ENCODE measurements around the gene GTF2H2C. TPM values are rescaled to one million over a fixed set of nuclear protein-coding genes. Genes with fewer than 3 reads are reported as not detected.

GTF2H2C gene
- total and polyA plus RNA-seq, 2 of the 4 experiments (the other 2 are of a cell fraction), result 16.9 to 32.8 TPM

- TF ChIP-seq POLR2A (IDR thresholded peaks at IDR 0.05; ENCODE audit: low read depth, low read length), result no peak
These were observed 29.2 kb upstream of the GTF2H2C start (continued) for GRCh38 chr5:69530561-69531405.

DNA sequence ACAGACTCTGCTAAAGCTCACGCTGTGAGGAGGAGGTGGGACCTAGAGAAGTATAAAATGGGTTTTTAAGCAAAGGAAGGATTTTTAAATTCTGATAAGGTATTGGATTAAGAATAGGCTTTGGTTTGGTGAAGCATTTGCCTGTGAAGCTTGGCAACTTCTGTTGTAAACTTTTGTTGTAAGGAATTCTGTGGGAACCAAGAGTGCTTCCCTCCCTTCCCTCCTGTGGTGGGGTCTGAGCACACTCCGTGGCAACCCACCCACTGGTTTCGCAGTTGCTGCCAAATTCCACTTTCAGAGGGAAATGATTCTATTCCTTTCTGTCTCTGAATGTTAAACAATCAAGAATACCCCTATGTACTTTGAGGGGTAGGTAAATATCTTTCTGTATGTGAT, 28.6 kb upstream of the GTF2H2C start:
- no peak overlapping the region for H3K4me2 ChIP-seq (ENCODE audit: low read depth, low read length)
- TF ChIP-seq MAFK (IDR thresholded peaks at IDR 0.05; ENCODE audit: low read depth, low read length) (no peak), CHD1 (IDR thresholded peaks at IDR 0.05; ENCODE audit: low read depth, low read length) (no peak), FOS (IDR thresholded peaks at IDR 0.05; ENCODE audit: low read depth, low read length) (no peak), MXI1 (IDR thresholded peaks at IDR 0.05; ENCODE audit: borderline replicate concordance, low read depth, low read length) (no peak), RFX5 (IDR thresholded peaks at IDR 0.05; ENCODE audit: low read depth, low read length) (no peak), POLR2A (IDR thresholded peaks at IDR 0.05; ENCODE audit: low read depth, low read length) (no peak), RAD21 (IDR thresholded peaks at IDR 0.05; ENCODE audit: low read length) (no peak), MAZ (IDR thresholded peaks at IDR 0.05; ENCODE audit: borderline replicate concordance, low read depth, low read length) (no peak), CEBPB (IDR thresholded peaks at IDR 0.05; ENCODE audit: low read depth, low read length) (no peak), NFE2L2 (IDR thresholded peaks at IDR 0.05; ENCODE audit: low read depth, low read length) (no peak), BHLHE40 (IDR thresholded peaks at IDR 0.05; ENCODE audit: low read depth, low read length) (no peak)
- TF ChIP-seq, protein P1, sequence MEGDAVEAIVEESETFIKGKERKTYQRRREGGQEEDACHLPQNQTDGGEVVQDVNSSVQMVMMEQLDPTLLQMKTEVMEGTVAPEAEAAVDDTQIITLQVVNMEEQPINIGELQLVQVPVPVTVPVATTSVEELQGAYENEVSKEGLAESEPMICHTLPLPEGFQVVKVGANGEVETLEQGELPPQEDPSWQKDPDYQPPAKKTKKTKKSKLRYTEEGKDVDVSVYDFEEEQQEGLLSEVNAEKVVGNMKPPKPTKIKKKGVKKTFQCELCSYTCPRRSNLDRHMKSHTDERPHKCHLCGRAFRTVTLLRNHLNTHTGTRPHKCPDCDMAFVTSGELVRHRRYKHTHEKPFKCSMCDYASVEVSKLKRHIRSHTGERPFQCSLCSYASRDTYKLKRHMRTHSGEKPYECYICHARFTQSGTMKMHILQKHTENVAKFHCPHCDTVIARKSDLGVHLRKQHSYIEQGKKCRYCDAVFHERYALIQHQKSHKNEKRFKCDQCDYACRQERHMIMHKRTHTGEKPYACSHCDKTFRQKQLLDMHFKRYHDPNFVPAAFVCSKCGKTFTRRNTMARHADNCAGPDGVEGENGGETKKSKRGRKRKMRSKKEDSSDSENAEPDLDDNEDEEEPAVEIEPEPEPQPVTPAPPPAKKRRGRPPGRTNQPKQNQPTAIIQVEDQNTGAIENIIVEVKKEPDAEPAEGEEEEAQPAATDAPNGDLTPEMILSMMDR (conservative IDR thresholded peaks at IDR 0.05; ENCODE audit: low read depth, low read length), result no peak
- no peak overlapping the region for H2AK5ac ChIP-seq (ENCODE audit: low read depth, low read length)
- H3K9me3 ChIP-seq (ENCODE audit: control insufficient read depth, insufficient read depth, low read length), result no peaks in the 10 kb centered on the region
- no peaks in the 10 kb centered on the region for H3K79me1 ChIP-seq (ENCODE audit: low read depth in 1 of 2, low read length in 2 of 2)
- no peak overlapping the region for H3K27ac ChIP-seq (ENCODE audit: insufficient read depth, low read length)
- H3K27me3 ChIP-seq (ENCODE audit: control insufficient read depth, insufficient read depth, low read length), result peaks cover 25% of the 10 kb centered on the region
- H3K4ac ChIP-seq (ENCODE audit: low read depth, low read length), result no peak overlapping the region
- dilution Hi-C loops (cut with HindIII; ENCODE audit: low sequenced_read_pairs, unreplicated experiment) (no loop called here), in situ Hi-C loops (cut with MboI; ENCODE audit: low sequenced_read_pairs) (no loop called here), intact Hi-C loops (cut with micrococcal nuclease) (no loop called here)
- WGBS, 2 experiments (ENCODE audit: extremely low coverage in 2 of 2, insufficient read length in 1 of 2), result no CpG with 5 or more reads among the region's 3 CpGs
- no peak overlapping the region for H3K23ac ChIP-seq (ENCODE audit: low read depth, low read length)
- no peak overlapping the region for H3K9ac ChIP-seq (ENCODE audit: low read depth, low read length)
- H3K4me3 ChIP-seq (ENCODE audit: insufficient read depth, low read depth, low read length), result no peak overlapping the region
- no peaks in the 10 kb centered on the region for H3K9me1 ChIP-seq (ENCODE audit: insufficient read depth, low read length)
- no peak overlapping the region for H2BK20ac ChIP-seq (ENCODE audit: low read depth, low read length)
- no peak overlapping the region for H2BK15ac ChIP-seq (ENCODE audit: low read depth, low read length)
- H4K20me1 ChIP-seq (ENCODE audit: insufficient read depth, low read length), result no peaks in the 10 kb centered on the region
- no peak overlapping the region for H4K91ac ChIP-seq (ENCODE audit: insufficient read depth, low read depth, low read length)
- H2BK120ac ChIP-seq (ENCODE audit: low read depth, low read length), result no peak overlapping the region
- ChIA-PET POLR2A (ENCODE audit: unreplicated experiment) (no interaction called here), CTCF (no interaction called here)
- H2AFZ ChIP-seq (replicated peaks; ENCODE audit: low read length, poor library complexity), result no peak overlapping the region
- no peak overlapping the region for H4K8ac ChIP-seq (ENCODE audit: low read depth in 2 of 2, low read length in 2 of 2)
- no peak overlapping the region for H4K5ac ChIP-seq (ENCODE audit: low read depth, low read length)
- no peak overlapping the region for H3K56ac ChIP-seq (ENCODE audit: extremely low read depth, insufficient read depth, low read length)
- H2AK9ac ChIP-seq (replicated peaks; ENCODE audit: low read depth, low read length, poor library complexity), result no peak overlapping the region
- BruUV-seq (replicated peaks), result no TSS peak
- H3K14ac ChIP-seq (replicated peaks; ENCODE audit: low read depth, low read length), result no peak overlapping the region
- ATAC-seq (ENCODE audit: low read depth) (no peak), DNase-seq (no peak)
- no peak overlapping the region for H2BK5ac ChIP-seq (ENCODE audit: low read depth, low read length, poor library complexity, severe bottlenecking)
- H3K18ac ChIP-seq (ENCODE audit: low read depth, low read length), result no peak overlapping the region
- H3K36me3 ChIP-seq (ENCODE audit: control insufficient read depth, insufficient read depth, low read length), result no peaks in the 10 kb centered on the region
- H3K4me1 ChIP-seq (ENCODE audit: control insufficient read depth, insufficient read depth, low read length), result no peaks in the 10 kb centered on the region

Data from IMR-90 (cell line).